Measurements from ENCODE around the gene ZNF576.

DNA sequence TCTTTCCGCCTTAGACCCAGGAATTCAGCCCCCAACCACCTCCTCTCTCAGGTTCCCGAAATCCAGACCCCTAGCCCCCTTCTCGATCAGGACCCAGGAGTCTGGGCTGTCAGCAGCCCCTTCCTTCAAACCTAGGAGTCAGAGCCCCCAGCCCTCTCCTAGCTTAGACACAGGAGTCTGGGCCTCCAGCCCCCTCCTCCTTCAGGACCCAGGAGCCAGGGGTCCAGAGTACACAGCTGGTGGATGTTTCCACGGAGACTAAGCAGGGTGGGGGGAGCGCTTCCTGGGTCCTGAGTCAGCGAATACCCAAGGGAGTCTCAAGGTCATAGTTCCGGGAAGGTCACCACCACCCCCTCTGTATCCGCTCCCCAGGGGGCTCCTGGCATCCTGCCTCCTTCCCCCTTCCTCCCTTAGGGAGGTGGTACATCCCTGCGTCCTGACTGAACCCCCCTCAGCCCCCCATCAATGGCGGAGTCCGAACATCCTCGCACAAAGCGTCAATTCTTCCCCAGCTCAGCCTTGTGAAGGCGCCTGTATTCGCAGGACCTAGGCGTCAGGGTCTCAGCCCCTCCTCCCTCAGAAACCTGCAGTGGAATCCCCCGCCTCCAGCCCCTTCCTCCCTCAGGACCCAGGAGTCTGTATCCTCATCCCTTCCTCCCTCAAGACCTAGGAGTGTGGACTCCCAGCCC lies 38.6 kb downstream of the ZNF576 start:
- TF ChIP-seq, protein P1, sequence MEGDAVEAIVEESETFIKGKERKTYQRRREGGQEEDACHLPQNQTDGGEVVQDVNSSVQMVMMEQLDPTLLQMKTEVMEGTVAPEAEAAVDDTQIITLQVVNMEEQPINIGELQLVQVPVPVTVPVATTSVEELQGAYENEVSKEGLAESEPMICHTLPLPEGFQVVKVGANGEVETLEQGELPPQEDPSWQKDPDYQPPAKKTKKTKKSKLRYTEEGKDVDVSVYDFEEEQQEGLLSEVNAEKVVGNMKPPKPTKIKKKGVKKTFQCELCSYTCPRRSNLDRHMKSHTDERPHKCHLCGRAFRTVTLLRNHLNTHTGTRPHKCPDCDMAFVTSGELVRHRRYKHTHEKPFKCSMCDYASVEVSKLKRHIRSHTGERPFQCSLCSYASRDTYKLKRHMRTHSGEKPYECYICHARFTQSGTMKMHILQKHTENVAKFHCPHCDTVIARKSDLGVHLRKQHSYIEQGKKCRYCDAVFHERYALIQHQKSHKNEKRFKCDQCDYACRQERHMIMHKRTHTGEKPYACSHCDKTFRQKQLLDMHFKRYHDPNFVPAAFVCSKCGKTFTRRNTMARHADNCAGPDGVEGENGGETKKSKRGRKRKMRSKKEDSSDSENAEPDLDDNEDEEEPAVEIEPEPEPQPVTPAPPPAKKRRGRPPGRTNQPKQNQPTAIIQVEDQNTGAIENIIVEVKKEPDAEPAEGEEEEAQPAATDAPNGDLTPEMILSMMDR (IDR thresholded peaks at IDR 0.05) = no peak
- TF ChIP-seq POLR2A (IDR thresholded peaks at IDR 0.05) = no peak

All from lower leg skin (tissue), 3 donors.